Stimulated activated CD8-positive, alpha-beta memory T cell treated with anti-CD3 and anti-CD28 coated beads, Interleukin-12 subunit alpha, Interleukin-12 subunit beta, amount 100 ng/mL, for 1 hour (primary cell): ENCODE results near the gene CTSF.
"Not testable (repeated sequence)": the region's sequence is repeated elsewhere in the genome, so short reads cannot be mapped to it uniquely, and the experiment has no call there.

Source experiments
- DNase-seq: peaks from one replicate; pipeline ENCODE4 v3.0.0-alpha.2; 2020; ENCODE audit warnings: low read depth

CTSF gene

GRCh38 chr11:66589996-66590675 is 21.7 kb upstream of the CTSF start:
- DNase-seq: no peak

DNA sequence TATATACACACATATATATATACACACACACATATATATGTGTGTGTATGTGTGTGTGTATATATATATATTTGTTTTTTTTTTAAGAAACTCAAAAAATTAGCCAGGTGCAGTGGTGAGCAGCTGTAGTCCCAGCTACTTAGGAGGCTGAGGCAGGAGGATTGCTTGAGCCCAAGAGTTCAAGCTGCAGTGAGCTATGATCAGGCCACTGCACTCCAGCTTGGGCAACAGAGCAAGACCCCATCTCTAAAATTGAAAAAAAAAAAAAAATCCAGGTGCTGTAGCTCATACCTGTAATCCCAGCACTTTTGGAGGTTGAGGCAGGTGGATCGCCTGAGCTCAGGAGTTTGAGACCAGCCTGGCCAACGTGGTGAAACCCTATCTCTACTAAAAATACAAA is 20.9 kb upstream of the CTSF start:
- DNase-seq: not testable (repeated sequence)

GRCh38 chr11:66586136-66586535 is 17.7 kb upstream of the CTSF start:
- no peak for DNase-seq

GRCh38 chr11:66585447-66585846 is 17.0 kb upstream of the CTSF start:
- not testable (repeated sequence) for DNase-seq

- not testable (repeated sequence) for DNase-seq
Measured at GRCh38 chr11:66582565-66583147, 14.2 kb upstream of the CTSF start.

DNA sequence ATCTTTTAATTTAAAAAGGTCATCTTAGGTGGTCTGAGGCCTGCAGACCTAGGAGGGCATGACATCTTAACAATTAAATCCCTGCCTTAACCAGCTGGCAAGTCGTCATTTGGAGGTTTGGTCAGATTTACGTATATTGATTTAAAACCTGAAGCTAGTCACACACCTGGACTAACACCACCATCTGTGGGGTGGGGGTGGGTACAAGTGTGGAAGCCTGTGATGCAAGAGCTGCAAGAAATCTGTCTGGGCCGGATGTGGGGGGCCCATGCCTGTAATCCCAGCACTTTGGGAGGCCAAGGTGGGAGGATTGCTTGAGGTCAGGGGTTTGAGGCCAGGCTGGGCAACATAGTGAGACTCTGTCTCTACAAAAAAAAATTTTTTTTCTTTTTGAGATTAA is 12.9 kb upstream of the CTSF start:
- no peak for DNase-seq

DNA sequence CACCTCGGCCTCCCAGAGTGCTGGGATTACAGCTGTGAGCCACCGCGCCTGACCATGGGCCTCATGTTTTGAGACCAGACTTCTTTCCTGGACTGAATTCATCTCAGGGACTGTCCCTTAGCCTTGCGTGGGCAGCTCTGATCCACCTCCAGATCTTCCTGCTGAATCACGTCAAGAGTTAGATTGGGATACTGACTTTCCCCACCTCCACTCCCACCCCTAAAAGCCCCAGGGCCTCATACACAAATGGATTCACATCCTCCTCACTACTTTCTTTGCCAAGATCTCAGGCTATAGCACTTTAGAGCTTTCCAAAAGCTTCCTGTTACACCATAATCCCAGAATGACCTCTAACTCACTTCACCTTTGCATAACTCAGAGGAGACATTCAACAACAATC is 12.4 kb upstream of the CTSF start:
- DNase-seq: no peak

DNA sequence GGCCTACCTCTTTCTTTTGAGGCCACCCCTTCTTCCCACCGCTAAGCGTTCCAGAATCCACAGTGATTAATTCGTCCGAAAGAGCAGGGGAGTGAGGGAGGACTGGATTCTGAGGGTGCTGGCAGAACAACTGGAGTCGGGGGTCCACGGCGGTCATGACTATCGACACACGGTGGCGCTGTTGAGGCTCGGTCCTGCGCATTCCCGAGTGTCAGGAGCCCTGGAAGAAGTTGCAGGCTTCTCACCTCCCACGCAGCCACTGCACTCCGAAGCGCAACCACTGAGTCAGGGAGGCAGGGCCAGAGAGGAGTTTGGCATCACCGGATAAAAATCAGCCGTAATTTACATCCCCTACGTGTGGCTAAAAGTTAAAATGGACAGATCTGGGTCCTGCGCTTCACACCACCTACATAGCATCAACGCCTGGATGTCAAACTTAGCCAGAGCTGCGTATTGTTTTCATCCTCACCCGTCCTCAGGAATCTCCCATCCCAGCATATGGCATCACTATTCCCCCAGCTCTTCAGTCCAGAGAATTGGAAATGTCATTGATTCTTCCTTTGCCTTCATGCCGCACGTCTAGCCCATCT is 10.7 kb upstream of the CTSF start:
- DNase-seq: peak; percentile 73

DNA sequence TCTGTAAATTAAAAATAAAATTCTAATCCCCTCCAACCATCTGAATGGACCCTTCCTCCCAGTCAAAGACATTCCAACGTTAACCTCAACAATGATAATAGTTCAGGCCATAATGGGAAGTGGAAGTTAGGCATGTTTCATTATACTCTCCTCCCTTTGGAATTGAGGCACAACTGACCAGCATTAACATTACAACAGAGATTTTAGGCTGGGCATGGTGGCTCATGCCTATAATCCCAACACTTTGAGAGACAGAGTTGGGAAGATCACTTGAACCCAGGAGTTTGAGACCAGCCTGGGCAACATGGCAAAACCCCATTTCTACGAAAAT is 2.4 kb upstream of the CTSF start:
- no peak for DNase-seq

DNA sequence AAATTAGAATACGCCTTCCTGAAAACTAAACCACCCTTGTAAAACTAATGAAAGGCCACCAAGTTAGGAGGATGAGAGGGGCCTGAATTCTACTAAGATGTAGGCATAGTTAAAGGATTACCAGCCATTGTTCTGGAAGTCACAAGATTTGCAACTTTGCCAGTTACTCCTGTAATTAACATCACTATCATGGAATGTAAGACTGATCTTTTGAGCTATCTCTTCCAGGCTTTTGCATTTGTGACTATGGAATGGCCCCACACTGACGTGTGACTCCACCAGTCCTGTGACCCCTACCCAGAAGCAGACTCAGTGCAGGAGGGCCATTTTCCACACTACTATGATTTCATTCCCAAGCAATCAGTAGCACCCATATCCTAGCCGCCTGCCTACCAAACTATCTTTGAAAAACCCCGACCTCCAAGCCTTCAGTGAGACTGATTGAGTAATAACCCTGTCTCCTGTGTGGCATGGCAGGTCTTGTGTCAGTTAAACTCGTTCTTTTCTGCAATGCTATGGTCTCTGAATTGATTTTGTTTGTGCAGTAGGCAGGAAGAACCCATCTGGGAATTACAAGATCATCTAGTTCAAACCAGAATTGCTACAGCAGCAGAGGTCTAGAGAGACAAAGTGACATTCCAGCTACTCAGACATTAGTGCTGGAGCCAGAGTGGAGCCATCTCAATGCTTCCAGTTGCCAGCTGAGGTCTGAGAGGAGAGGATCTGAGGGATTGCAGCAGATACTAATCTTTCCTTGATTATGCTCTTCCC is 1.9 kb upstream of the CTSF start:
- no peak for DNase-seq

DNA sequence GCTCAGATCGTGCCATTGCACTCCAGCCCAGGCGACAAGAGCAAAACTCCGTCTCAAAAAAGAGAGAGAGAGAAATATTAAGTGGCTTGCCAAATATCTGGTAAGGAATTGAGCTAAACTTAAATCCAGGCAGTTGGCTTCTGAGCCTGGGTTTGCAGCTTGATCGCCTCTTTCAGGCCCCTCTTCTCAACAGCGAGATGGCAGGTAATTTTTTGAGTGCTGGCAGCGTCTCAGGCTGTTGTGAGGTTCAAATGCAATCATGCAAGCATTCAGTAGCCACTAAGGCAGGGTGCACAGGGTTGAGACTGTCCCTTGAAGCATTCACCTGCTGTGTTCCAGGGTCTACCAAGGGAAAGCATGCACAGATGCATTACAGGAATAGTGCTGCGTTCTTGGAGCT is 670 bp upstream of the CTSF start:
- no peak for DNase-seq

- DNase-seq: no peak
Measured at GRCh38 chr11:66567787-66568123, 651 bp downstream of the CTSF start.

- no peak for DNase-seq
Measured at GRCh38 chr11:66566221-66566620, 2.2 kb downstream of the CTSF start.

- DNase-seq: no peak
Measured at GRCh38 chr11:66564984-66565383, 3.4 kb downstream of the CTSF start.

- no peak for DNase-seq
Measured at GRCh38 chr11:66564538-66564937, 3.9 kb downstream of the CTSF start.

- no peak for DNase-seq
Measured at GRCh38 chr11:66563832-66564231, 4.6 kb downstream of the CTSF start.

DNA sequence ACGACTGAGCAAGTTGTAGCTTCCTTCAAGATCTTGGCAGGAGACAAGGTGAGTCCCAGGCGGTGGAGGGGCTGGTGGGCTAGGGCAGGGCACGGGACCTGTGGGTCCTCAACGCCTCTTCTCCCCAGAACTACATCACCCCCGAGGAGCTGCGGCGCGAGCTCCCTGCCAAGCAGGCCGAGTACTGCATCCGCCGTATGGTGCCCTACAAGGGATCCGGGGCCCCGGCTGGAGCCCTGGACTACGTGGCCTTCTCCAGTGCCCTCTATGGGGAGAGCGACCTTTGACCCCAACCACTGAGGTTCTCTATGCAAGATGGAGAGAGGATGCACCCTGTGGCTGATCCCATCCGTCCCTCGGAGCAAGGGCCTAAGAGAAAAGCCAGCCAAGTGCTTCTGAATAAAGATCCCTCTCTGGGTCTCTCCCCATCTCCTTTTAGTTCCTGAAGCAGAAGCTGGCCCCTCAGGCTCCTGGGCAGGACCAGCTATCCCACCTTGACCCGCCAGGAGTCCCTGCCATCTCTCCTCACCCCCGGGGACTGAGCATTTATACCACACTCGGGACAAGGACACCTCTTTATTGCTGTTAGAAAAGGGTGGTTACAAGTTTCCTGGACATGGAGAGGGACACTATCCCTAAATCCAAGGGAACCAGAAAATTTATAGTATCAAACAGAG is 5.4 kb downstream of the CTSF start:
- DNase-seq: no peak

DNA sequence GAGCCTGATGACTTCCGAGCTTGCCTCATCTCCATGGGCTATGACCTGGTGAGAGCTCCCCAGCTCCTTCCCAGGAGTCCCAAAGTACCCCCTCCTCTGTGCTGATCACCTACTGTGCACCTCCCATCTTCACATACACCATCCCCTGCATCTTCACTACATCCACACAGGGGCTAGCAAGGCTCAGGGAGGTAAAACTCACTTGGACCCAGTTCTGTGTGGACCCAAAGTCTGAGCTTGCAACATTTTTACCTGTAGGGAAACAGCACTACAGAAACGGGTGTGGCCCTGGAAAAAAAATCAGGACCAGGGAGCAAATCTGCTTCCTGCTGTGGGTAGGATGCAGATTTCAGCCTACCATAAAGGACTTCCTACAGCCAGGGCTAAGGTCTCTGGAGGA is 6.1 kb downstream of the CTSF start:
- no peak for DNase-seq

GRCh38 chr11:66561975-66562248 is 6.5 kb downstream of the CTSF start:
- no peak for DNase-seq

DNA sequence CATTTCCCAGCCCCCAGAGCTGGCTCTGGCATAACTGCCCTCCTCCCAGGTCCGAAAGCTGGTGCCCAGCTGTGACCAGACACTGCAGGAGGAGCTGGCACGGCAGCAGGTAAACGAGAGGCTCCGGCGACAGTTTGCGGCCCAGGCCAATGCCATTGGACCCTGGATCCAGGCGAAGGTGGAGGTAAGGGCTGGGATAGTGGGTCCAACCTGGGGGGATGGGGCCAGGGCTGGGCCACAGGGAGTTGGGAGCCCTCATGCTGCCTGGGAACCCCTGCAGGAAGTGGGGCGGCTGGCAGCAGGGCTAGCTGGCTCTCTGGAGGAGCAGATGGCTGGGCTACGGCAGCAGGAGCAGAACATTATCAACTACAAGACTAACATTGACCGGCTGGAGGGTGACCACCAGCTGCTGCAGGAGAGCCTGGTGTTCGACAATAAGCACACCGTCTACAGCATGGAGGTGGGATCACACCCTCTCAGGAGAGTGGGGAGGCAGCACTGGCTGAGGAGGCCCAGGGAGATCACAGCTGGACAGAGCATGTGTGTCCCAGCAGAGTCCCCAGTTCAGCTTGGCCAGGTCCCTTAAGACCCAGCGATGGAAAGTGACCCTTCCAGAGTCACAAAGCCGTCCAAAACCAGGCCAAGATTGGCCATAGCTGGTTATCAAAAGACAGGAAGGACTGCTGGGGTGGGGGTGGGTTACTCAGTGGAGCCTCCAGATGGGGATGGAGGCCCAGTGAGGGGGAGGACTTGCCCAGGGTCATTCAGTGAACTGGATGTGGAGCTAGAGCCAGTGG is 7.0 kb downstream of the CTSF start:
- DNase-seq: no peak

- no peak for DNase-seq
Measured at GRCh38 chr11:66559866-66560676, 8.3 kb downstream of the CTSF start.
